GM23338 (cell line): ENCODE measurements around the gene C15orf61. TPM values are rescaled to one million over a fixed set of nuclear protein-coding genes. Genes with fewer than 3 reads are reported as not detected.

Experiments used
- ATAC-seq: fragments of 200-7000 bp; cut with Tn5 transposase; 3 replicates; pipeline ENCODE4 v1.9.1; 2020
- DNase-seq: peaks from one replicate; pipeline ENCODE4 v3.0.0-alpha.2; 2015; ENCODE audit warnings: low spot score
- H2AFZ ChIP-seq: fragments of 200-600 bp; sonication (generic); 2 replicates; pipeline ENCODE4 v1.8.0; 2016; ENCODE audit warnings: antibody characterized with exemption, mild to moderate bottlenecking, moderate library complexity
- H3F3A ChIP-seq: fragments of 200-600 bp; sonication (generic); replicated peaks from 2 replicates; pipeline ENCODE4 v1.8.0; 2017; ENCODE audit warnings: antibody characterized with exemption, mixed run types, low read depth
- H3K27ac ChIP-seq: fragments of 200-600 bp; sonication (generic); 2 replicates; pipeline ENCODE4 v1.6.1; 2016; ENCODE audit warnings: low read depth
- H3K27me3 ChIP-seq: fragments of 200-600 bp; sonication (generic); 2 replicates; pipeline ENCODE4 v1.8.0; 2016; ENCODE audit warnings: mild to moderate bottlenecking, mixed run types, moderate library complexity; ENCODE audit not compliant: insufficient read depth
- H3K36me3 ChIP-seq: fragments of 200-600 bp; sonication (generic); 2 replicates; pipeline ENCODE4 v1.8.0; 2016; ENCODE audit warnings: mild to moderate bottlenecking; ENCODE audit not compliant: insufficient read depth
- H3K4me1 ChIP-seq: fragments of 200-600 bp; sonication (generic); 2 replicates; pipeline ENCODE4 v1.8.0; 2016; ENCODE audit warnings: mild to moderate bottlenecking, moderate library complexity; ENCODE audit not compliant: insufficient read depth
- H3K4me2 ChIP-seq: fragments of 200-600 bp; sonication (generic); 2 replicates; pipeline ENCODE4 v1.7.1; 2017; ENCODE audit warnings: mixed run types
- H3K4me3 ChIP-seq: fragments of 200-600 bp; sonication (generic); 2 replicates; pipeline ENCODE4 v1.6.1; 2016; ENCODE audit warnings: mixed run types
- H3K79me2 ChIP-seq: fragments of 200-600 bp; sonication (generic); replicated peaks from 2 replicates; pipeline ENCODE4 v1.8.0; 2017; ENCODE audit warnings: mild to moderate bottlenecking; ENCODE audit not compliant: insufficient read depth
- H3K9me2 ChIP-seq: fragments of 200-600 bp; sonication (generic); 2 replicates; pipeline ENCODE4 v1.8.0; 2017; ENCODE audit not compliant: insufficient read depth
- H4K20me1 ChIP-seq: fragments of 200-600 bp; sonication (generic); replicated peaks from 2 replicates; pipeline ENCODE4 v1.8.0; 2017; ENCODE audit warnings: mild to moderate bottlenecking; ENCODE audit not compliant: insufficient read depth
- H3K27ac Mint-ChIP-seq: 2 replicates; pipeline ENCODE4 v1.8.0; 2020; ENCODE audit warnings: inconsistent platforms, mild to moderate bottlenecking, moderate library complexity, mixed read lengths
- H3K27me3 Mint-ChIP-seq: 3 replicates; pipeline ENCODE4 v1.8.0; 2022; ENCODE audit warnings: low read depth, mild to moderate bottlenecking, moderate library complexity, mixed read lengths, inconsistent platforms; ENCODE audit not compliant: insufficient read depth, poor library complexity
- H3K36me3 Mint-ChIP-seq: 3 replicates; pipeline ENCODE4 v1.8.0; 2021; ENCODE audit warnings: low read depth, mild to moderate bottlenecking, inconsistent platforms, moderate library complexity, mixed read lengths
- H3K4me1 Mint-ChIP-seq: 3 replicates; pipeline ENCODE4 v1.8.0; 2020; ENCODE audit warnings: mild to moderate bottlenecking, inconsistent platforms, mixed read lengths
- H3K4me3 Mint-ChIP-seq: 3 replicates; pipeline ENCODE4 v1.8.0; 2021; ENCODE audit warnings: moderate library complexity, mild to moderate bottlenecking, inconsistent platforms, mixed read lengths
- H3K9me3 Mint-ChIP-seq: 3 replicates; pipeline ENCODE4 v1.8.0; 2020; ENCODE audit warnings: moderate library complexity, mild to moderate bottlenecking, inconsistent platforms, mixed read lengths
- CREB1 ChIP-seq: fragments of 250-450 bp; sonication (Bioruptor Pico); IDR thresholded peaks from 2 replicates; pipeline ENCODE4 v1.5.0; 2020; ENCODE audit warnings: low read depth, mild to moderate bottlenecking, moderate library complexity
- ETS1 ChIP-seq: IDR thresholded peaks from 2 replicates; pipeline ENCODE4 v1.6.1; 2016; ENCODE audit warnings: antibody characterized with exemption
- EZH2 ChIP-seq: fragments of 200-600 bp; sonication (generic); IDR thresholded peaks from one replicate; pipeline ENCODE4 v1.8.0; 2017; ENCODE audit warnings: antibody characterized with exemption, mild to moderate bottlenecking, low read depth; ENCODE audit not compliant: unreplicated experiment
- JUNB ChIP-seq: IDR thresholded peaks from one replicate; pipeline ENCODE4 v1.6.1; 2016; ENCODE audit warnings: antibody characterized with exemption; ENCODE audit not compliant: unreplicated experiment
- NANOG ChIP-seq: IDR thresholded peaks from 2 replicates; pipeline ENCODE4 v1.6.1; 2016; ENCODE audit warnings: antibody characterized with exemption, borderline replicate concordance
- REST ChIP-seq: IDR thresholded peaks from one replicate; pipeline ENCODE4 v1.6.1; 2018; ENCODE audit warnings: antibody characterized with exemption; ENCODE audit not compliant: unreplicated experiment
- ZNF114 ChIP-seq: fragments of 250-450 bp; sonication (Bioruptor Pico); IDR thresholded peaks from 2 replicates; pipeline ENCODE4 v1.5.0; 2020; ENCODE audit warnings: mild to moderate bottlenecking, moderate library complexity
- ZNF331 ChIP-seq: fragments of 250-450 bp; sonication (Bioruptor Pico); IDR thresholded peaks from 2 replicates; pipeline ENCODE4 v1.5.0; 2020; ENCODE audit warnings: low read depth, mild to moderate bottlenecking, moderate library complexity
- ZNF462 ChIP-seq: fragments of 250-450 bp; sonication (Bioruptor Pico); IDR thresholded peaks from 2 replicates; pipeline ENCODE4 v1.5.0; 2020; ENCODE audit warnings: mild to moderate bottlenecking, moderate library complexity
- polyA plus RNA-seq: library from polyadenylated mRNA; unstranded; fragments of >200 nt; fragmentation: Nextera tagmentation; extraction: Ambion mirVana; gene quantifications from 2 replicates; pipeline ENCODE4 v1.2.1, GENCODE V29; 2016
- total RNA-seq: library from RNA; depleted of rRNA; stranded (reverse); fragments of >200 nt; shearing (Covaris generic); gene quantifications from 2 replicates; pipeline ENCODE4 v1.2.3, GENCODE V29; 2014

The C15orf61 gene
- total and polyA plus RNA-seq, 2 experiments from 2014 or later = 1.8 to 5.9 TPM

GRCh38 chr15:67510597-67511190 is 10.2 kb upstream of the C15orf61 start:
- 0 out of 3 replicates have a peak, but pooled peaks cover 2% of the 10 kb centered on the region for H3K4me1 Mint-ChIP-seq

More at GRCh38 chr15:67510597-67511190, 10.2 kb upstream of the C15orf61 start:
- H3K79me2 ChIP-seq = no peaks in the 10 kb centered on the region
- H3K9me2 ChIP-seq = no peaks in the 10 kb centered on the region
- no peak overlapping the region for H2AFZ ChIP-seq
- H4K20me1 ChIP-seq = no peaks in the 10 kb centered on the region; the same call in 1 of the 2 replicates
- no peak overlapping the region for H3K4me2 ChIP-seq
- H3K36me3 ChIP-seq = no peaks in the 10 kb centered on the region; the same call in none of the 2 replicates
- Mint-ChIP-seq H3K36me3 (no peaks in the 10 kb centered on the region), H3K9me3 (no peaks in the 10 kb centered on the region), H3K27me3 (peaks cover 1% of the 10 kb centered on the region), H3K4me3 (no peak overlapping the region), H3K27ac (no peak overlapping the region)
- H3K27ac ChIP-seq = no peak overlapping the region
- TF ChIP-seq JUNB (no peak), ZNF462 (CRISPR knock-in tag) (no peak), NANOG (no peak), ETS1 (no peak), CREB1 (CRISPR knock-in tag) (no peak), REST (no peak), EZH2 (no peak), ZNF114 (CRISPR knock-in tag) (no peak), ZNF331 (CRISPR knock-in tag) (no peak)
- H3K27me3 ChIP-seq = no peaks in the 10 kb centered on the region
- no peaks in the 10 kb centered on the region for H3F3A ChIP-seq
- ATAC-seq = no peak
- no peaks in the 10 kb centered on the region for H3K4me1 ChIP-seq
- DNase-seq = no peak
- no peak overlapping the region for H3K4me3 ChIP-seq
